MM.1S (cell line): ENCODE data around the gene PLSCR3.

ENCODE experiments used
- EZH2 ChIP-seq: fragments of 300-600 bp; sonication (generic); optimal IDR thresholded peaks from 2 replicates; pipeline ENCODE3; 2017; ENCODE audit warnings: low read depth, mild to moderate bottlenecking, antibody characterized with exemption, low read length, mixed read lengths
- EZH2phosphoT487 ChIP-seq: fragments of 300-600 bp; sonication (generic); IDR thresholded peaks from 2 replicates; pipeline ENCODE4 v1.6.1; 2018; ENCODE audit warnings: antibody characterized with exemption, low read length
- TF ChIP-seq, protein P1 (sequence below): fragments of 300-600 bp; sonication (generic); IDR thresholded peaks from 2 replicates; pipeline ENCODE4 v1.5.1; 2016; ENCODE audit warnings: antibody characterized with exemption, low read length, mixed read lengths

DNA sequence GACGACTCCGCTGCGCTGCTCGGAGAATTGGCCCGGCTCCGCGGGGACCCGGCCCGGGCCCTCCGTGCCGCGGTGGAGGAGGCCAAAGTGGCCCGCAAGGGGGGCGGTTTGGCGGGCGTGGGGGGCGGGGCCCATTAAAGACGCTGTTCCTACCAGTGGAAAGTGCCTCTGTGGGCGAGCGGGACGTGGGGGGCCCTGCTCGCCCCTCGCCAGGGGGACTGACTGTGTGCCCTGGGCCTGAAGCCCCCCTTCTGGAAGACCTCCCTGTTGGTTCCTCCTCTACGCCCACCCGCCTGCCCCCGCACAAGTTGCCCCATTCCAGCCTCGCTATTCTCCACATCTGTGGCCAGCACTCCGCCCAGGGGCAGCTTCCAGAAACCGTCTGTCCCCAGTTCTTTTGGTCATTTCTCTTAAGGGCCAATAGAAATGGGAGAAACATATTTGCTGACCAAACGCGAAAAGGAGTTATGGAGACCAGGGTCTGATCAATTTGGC is 43.1 kb upstream of the PLSCR3 start:
- TF ChIP-seq, protein P1, sequence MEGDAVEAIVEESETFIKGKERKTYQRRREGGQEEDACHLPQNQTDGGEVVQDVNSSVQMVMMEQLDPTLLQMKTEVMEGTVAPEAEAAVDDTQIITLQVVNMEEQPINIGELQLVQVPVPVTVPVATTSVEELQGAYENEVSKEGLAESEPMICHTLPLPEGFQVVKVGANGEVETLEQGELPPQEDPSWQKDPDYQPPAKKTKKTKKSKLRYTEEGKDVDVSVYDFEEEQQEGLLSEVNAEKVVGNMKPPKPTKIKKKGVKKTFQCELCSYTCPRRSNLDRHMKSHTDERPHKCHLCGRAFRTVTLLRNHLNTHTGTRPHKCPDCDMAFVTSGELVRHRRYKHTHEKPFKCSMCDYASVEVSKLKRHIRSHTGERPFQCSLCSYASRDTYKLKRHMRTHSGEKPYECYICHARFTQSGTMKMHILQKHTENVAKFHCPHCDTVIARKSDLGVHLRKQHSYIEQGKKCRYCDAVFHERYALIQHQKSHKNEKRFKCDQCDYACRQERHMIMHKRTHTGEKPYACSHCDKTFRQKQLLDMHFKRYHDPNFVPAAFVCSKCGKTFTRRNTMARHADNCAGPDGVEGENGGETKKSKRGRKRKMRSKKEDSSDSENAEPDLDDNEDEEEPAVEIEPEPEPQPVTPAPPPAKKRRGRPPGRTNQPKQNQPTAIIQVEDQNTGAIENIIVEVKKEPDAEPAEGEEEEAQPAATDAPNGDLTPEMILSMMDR: no peak
- TF ChIP-seq EZH2phosphoT487 (no peak), EZH2 (no peak)
